GM06990 (cell line): ENCODE measurements around the gene GPR39.

Experiments used
- DNase-seq: peaks from one replicate; pipeline ENCODE4 v3.0.0-alpha.2; 2011; ENCODE audit not compliant: insufficient read length; ENCODE audit errors: extremely low read depth
- H3K27me3 ChIP-seq: replicated peaks from 2 replicates; pipeline ENCODE4 v1.6.0; 2011; ENCODE audit warnings: low read length; ENCODE audit not compliant: control insufficient read depth, insufficient read depth
- H3K36me3 ChIP-seq: 2 replicates; pipeline ENCODE4 v1.5.1; 2011; ENCODE audit warnings: low read length; ENCODE audit not compliant: control insufficient read depth, insufficient read depth
- H3K4me3 ChIP-seq: replicated peaks from 2 replicates; pipeline ENCODE4 v1.5.1; 2011; ENCODE audit warnings: low read depth, mild to moderate bottlenecking, control low read depth, low read length
- CTCF ChIP-seq: IDR thresholded peaks from 2 replicates; pipeline ENCODE4 v1.5.1; 2011; ENCODE audit warnings: low read length, control low read depth, mild to moderate bottlenecking, inconsistent platforms; ENCODE audit not compliant: insufficient read depth, poor library complexity, severe bottlenecking

GPR39 gene

GRCh38 chr2:132400901-132401240, 15.7 kb upstream of the GPR39 start:
- H3K27me3 ChIP-seq = no peaks in the 10 kb centered on the region
- DNase-seq = no peak
- H3K4me3 ChIP-seq = no peak overlapping the region
- TF ChIP-seq CTCF = no peak
- no peaks in the 10 kb centered on the region for H3K36me3 ChIP-seq

- TF ChIP-seq CTCF = no peak
- no peak for DNase-seq
- no peaks in the 10 kb centered on the region for H3K27me3 ChIP-seq
- H3K36me3 ChIP-seq = no peaks in the 10 kb centered on the region
- no peak overlapping the region for H3K4me3 ChIP-seq
Observed at GRCh38 chr2:132401326-132401725, 15.3 kb upstream of the GPR39 start.

- H3K4me3 ChIP-seq = no peak overlapping the region
- TF ChIP-seq CTCF = no peak
- no peaks in the 10 kb centered on the region for H3K27me3 ChIP-seq
- no peak for DNase-seq
- no peaks in the 10 kb centered on the region for H3K36me3 ChIP-seq
Observed at GRCh38 chr2:132403146-132403545, 13.5 kb upstream of the GPR39 start.

DNA sequence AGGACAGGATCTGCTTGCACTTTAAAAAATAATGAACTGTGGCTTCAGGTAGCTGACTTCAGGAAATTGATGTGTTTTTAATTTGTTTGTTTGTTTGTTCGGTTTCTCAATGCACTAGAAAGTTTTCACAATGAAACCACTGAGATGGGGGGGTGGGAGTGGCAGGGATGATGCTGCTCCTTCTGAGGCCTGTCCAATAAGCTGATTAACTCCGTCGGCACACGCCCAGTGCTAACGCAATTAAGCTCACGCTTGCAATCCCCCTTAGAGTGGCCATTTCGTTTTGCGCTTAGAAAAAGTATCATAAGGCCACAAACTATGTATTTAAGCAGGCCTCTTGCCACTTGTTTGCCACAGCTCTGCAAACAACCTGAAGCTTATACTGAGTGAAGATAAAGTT, 12.5 kb upstream of the GPR39 start:
- H3K36me3 ChIP-seq = no peaks in the 10 kb centered on the region
- DNase-seq = no peak
- no peak overlapping the region for H3K4me3 ChIP-seq
- no peaks in the 10 kb centered on the region for H3K27me3 ChIP-seq
- TF ChIP-seq CTCF = no peak

- H3K4me3 ChIP-seq = no peak overlapping the region
- no peaks in the 10 kb centered on the region for H3K27me3 ChIP-seq
- TF ChIP-seq CTCF = no peak
- no peaks in the 10 kb centered on the region for H3K36me3 ChIP-seq
- DNase-seq = no peak
Observed at GRCh38 chr2:132407784-132408183, 8.8 kb upstream of the GPR39 start.

DNA sequence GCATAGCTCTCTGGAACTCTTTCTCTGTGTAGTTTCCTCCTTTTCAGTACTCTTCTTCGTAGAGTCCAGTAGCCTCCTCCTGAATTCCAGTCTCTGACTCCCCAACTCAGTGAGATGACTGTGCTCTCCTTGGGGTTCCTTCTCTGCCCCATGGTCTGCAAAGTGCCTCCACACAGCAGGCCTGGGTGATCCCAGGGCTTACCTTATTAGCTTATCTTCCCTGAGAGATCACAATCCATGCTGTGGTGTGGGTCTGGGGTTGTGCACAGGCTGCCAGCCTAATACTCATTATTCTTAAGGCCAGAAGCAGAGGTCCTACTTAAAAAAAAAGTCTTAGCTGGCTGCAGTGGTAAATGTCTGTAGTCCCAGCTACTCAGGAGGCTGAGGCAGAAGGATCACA, 4.6 kb upstream of the GPR39 start:
- Histone ChIP-seq H3K36me3 (no peaks in the 10 kb centered on the region), H3K4me3 (no peak overlapping the region), H3K27me3 (no peaks in the 10 kb centered on the region; the same call in 1 of the 2 replicates)
- no peak for DNase-seq
- TF ChIP-seq CTCF = no peak
